ENCODE measurements around the gene CCL26.
"Not testable (repeated sequence)": the region's sequence is repeated elsewhere in the genome, so short reads cannot be mapped to it uniquely, and the experiment has no call there.

- TF ChIP-seq CTCF (conservative IDR thresholded peaks at IDR 0.05; ENCODE audit: low read length); EZH2phosphoT487 (IDR thresholded peaks at IDR 0.05; ENCODE audit: borderline replicate concordance, low read depth, low read length): not testable (repeated sequence)
Observed at GRCh38 chr7:75783058-75783457, 11.0 kb upstream of the CCL26 start.
